ENCODE measurements around the gene KSR2.
"Not testable (repeated sequence)": the region's sequence is repeated elsewhere in the genome, so short reads cannot be mapped to it uniquely, and the experiment has no call there.

The KSR2 gene

GRCh38 chr12:117679776-117680175 lies 289.0 kb downstream of the KSR2 start:
- DNase-seq = no peak

GRCh38 chr12:117674763-117675162 lies 294.0 kb downstream of the KSR2 start:
- DNase-seq = no peak

GRCh38 chr12:117674313-117674712 lies 294.5 kb downstream of the KSR2 start:
- no peak for DNase-seq

DNA sequence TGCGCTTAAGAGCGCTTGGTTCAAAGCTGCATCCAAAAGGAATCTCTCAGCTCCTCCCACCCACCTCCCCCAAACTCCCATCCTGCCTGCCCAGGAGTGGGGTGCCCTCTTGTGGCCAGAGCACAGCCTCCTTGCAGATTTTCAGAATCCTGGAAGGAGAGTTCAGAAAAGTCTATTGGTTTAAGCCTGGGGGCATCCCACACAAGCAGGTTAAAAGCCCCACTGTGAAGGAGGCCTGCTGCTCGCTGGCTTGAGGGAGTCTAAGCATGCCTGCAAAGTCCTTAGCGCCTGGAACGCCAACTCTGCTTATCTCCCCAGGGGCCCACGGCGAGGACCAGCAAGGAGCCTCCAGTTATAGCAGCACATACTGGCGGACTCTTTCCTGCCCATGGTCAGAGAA lies 297.1 kb downstream of the KSR2 start:
- no peak for DNase-seq

GRCh38 chr12:117664169-117664568 lies 304.6 kb downstream of the KSR2 start:
- DNase-seq = no peak

DNA sequence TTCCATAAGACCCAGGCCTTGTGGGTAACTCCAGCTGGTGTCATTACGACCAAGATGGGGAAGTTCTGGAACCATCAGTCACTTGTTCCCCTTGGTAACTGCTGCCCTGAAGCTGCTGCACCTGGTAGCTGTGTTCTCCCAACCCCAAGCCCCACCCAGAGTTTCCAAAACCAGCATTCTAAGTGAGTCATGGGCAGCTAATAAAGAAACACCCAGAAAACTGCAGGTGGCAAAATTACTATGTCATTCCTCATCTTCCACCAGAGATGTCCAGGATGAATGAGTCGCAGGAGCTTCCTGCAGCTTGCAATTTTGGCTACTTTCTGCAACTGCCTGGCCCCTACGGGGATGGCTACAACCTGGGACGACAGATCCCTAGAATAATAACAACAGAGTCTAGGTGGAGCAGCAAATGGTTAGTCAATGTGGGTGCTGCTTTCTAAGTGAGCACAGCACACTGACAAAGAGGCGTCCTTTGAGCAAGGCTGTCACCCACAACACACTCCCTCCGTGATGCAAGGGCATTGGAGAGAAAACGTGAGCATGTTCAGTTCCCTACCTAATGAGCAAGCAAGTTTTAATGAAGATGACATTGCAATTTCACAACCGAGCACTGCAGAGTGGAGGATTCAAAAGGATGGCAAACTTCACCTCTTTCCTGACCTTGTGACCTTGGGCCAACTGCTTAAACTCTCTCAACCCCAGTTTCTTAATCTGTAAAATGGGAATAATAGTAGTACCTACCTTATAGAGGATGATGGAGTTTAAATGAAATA lies 306.0 kb downstream of the KSR2 start:
- DNase-seq = no peak

DNA sequence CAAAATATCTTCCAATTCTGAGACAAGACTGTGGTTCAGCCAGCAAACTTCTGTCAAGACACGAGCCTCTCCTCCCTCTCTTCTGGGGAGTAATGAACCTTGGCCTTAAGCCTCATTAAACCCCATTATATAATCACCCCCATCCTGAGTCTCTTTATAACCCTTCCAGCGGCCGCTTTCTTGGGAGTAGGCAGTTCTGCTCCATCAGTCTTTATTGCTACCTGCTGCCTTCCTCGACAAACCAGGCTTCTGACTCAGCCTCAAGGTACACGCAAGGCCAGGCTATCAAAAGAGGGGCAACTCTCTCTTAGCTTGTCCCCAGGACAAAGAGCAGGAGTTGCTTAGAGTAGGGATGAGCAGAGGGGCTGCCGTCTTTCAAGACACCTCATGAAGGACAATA lies 306.6 kb downstream of the KSR2 start:
- DNase-seq = no peak

DNA sequence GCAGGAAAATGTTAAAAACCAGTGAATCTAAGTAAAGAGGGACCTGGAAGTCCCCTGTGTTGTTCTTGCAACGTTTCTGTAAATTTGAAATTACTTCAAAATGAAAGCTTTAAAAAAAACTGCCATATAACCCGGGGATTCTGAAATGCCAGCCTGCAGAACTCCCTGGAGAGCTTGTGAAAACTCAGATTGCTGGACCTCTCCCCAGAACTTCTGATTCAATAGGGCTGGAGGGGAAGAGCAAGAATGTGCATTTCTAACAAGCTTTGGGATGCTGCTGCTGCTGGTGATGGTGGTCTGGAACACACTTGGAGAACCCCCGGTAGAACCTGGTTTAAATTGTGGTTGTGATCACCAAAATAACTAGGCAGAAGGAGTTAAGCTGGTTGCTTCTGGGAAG lies 307.3 kb downstream of the KSR2 start:
- no peak for DNase-seq

- DNase-seq = no peak
Measured at GRCh38 chr12:117660896-117661295, 307.9 kb downstream of the KSR2 start.

DNA sequence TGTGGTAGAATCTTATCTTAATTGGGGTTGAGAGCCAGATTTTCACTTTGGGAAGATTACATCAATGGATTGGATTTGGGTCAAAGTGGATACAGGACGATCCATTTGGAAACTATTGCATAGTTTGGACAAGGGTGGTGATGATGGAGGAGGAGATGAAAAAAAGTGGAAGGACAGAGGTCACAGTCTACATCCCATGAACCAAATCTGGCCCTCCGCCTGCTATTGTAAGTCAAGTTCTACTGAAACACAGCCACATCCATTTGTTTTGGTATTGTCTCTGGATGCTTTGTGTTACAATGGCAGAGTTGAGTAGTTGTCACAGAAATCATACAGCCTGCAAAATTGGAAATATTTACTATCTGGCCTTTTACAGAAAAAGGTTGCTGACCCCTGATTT lies 310.6 kb downstream of the KSR2 start:
- no peak for DNase-seq

- DNase-seq = no peak
Measured at GRCh38 chr12:117649796-117650195, 319.0 kb downstream of the KSR2 start.

DNA sequence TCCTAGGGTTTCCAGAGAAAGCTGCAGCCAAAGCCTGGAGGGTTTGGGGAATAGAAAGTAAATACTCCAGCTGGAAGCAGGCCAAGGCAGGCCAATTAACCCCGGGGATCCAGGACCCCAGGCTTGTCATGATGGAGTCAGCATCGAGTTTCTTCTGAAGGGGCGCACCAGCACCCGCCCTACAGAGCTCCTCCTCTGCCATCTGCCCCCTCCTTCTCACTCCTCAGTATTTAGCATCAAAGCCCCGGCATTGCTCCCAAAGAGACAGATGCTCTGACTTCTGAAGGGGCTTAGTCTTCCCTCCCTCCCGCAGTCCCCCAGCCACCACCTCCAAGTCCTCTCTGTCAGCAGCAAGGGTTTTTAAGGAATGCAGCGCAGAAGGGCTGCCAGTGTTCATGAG lies 322.3 kb downstream of the KSR2 start:
- no peak for DNase-seq

GRCh38 chr12:117645473-117645872 lies 323.3 kb downstream of the KSR2 start:
- no peak for DNase-seq

DNA sequence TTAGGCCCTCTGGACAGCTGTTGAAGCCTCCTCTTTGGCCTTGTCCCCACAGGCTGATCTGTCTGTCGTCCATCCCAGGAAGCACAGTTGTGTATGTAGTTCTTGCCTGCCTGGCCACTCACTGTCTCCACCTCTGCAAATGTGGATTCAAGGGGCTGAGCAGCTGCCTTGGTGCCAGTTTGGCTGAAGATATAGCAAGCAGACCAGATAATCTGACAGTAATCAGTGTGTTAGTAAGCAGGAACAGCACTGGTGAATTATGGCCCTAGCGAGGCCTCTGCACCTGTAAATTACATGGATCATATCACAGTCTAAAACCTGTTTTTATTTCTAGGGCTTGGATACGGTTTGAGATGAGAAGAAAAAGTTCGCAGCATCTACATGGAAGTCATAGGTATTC lies 324.8 kb downstream of the KSR2 start:
- no peak for DNase-seq

DNA sequence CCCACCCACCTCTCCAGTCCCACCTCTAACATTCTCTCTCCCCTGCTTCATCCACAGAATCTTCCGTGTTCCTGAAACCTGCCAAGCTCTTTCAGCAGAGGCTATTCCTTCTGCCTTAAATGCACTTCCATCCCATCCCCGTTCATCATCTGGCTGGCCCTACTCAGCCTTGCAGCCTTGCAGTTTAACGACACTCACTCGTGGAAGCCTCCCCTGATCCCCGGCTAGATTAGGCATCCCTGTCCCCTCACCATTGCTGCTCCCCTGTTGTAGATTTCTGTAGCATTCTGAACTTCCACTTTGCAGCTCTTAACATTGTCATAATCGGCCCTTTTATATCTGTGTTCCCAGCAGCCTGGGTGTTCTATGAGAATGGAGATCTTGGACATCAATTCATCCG lies 326.9 kb downstream of the KSR2 start:
- no peak for DNase-seq

DNA sequence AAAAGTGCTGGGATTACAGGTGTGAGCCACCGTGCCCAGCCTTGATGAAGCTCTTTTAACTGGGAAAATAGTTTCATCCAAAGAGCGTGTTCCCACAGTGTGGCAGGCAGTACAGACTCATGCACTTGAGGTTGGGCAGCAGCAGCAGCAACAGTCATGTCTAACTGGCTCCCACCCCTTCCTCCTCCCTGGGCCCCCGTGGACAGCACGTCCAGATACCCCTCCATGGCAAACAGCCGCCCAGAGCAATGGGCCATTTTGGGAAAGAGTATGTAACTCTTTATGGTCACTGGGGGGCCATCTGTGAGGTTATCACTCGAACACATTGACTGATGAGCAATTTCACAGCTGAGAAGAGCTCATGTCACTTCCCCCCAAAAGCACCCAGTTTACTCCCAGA lies 328.3 kb downstream of the KSR2 start:
- no peak for DNase-seq

DNA sequence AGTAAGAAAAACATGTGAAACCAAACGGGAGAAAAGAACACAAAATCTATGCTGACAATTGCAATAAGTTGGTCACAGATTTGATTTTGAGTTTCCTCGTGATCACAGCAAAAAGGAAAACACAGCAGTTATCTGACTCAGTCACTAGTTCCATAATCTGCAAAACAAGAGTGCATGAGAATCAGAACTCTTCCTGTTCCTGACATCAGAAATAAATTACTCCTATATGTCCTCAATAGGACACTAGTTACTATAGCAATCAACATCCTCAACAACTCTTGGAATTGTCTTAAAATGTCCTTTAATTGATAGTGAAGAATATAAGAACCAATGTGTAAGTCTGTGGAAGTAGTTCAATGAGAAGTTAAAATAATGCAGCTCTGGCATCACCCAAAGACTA lies 339.3 kb downstream of the KSR2 start:
- no peak for DNase-seq

GRCh38 chr12:117628711-117629110 lies 340.1 kb downstream of the KSR2 start:
- DNase-seq = not testable (repeated sequence)

DNA sequence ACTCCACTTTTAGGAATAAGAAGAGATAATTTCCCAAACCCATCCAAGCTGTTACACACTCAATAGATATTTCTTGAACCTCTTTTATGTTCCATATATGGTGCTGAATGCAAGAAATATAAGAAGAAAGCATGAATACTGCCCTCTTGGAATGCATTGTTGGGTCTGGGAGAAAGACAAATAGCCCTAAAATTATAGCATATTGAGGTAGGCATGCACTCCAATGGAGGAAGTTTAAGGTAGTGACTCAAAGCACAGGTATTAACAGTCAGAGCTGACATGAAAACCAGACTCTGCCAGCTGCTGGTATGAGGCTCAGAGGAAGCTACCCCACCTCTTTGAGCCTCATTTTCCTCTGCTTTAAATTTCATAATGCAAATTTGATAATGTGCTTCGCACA lies 346.0 kb downstream of the KSR2 start:
- DNase-seq = no peak

DNA sequence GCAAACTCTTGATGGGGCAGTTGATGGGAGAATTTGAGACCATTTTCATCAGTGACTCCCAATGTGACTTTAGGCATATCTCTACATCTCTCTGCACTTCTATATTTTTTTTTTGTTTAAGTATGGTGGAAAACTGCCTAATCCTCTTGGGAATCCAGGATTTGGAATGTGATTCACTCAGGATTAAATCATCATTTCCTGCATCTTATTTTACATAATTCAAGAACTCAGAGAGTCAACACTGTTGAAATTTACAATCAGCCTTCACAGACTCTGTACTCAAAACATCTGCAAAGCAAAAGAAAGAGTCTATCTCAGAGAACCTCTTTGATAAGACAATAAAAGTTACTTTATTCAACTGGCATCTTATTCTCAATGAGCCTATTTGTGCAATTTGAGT lies 346.7 kb downstream of the KSR2 start:
- no peak for DNase-seq

DNA sequence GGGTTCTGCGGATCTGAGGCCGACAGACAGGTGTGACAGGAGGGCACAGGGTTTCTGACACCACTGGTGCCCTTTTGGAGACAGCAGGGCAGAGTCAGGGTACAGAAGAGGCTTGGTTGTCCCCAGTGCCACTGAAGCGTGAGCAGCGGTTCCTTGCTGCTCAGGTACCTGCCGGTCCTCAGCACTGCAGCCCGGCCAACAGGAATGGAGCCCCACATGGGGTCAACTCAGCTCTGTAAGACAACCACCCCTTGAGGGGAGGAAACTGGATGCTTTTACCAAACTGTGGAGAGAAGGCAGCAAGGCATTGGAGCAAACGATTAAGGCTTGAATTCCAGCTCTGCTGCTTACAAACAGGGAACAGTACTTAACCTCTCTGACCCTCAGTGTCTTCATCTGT lies 361.0 kb downstream of the KSR2 start:
- DNase-seq = no peak

GRCh38 chr12:117606945-117607344 lies 361.8 kb downstream of the KSR2 start:
- no peak for DNase-seq

DNA sequence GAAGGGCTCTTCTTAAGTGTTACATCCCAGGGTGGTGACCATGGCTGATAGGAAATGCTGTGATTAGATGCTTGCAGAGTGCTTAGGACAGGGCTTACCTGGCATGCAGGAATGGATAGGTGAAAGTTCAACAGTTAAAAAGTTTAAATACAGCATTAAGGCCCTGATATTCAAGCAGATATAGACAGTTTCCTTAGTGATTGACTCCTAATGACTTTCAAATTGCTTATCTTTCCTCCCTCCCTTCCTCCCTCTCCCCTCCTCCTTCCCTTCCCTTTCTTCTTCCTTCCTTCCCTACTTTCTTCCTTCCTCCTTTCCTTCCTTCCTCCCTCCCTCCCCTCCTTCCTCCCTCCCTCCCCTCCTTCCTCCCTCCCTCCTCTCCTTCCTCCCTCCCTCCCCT lies 362.8 kb downstream of the KSR2 start:
- no peak for DNase-seq

GRCh38 chr12:117603316-117604113 lies 365.3 kb downstream of the KSR2 start:
- no peak for DNase-seq

GRCh38 chr12:117599849-117600248 lies 368.9 kb downstream of the KSR2 start:
- no peak for DNase-seq

Measured in CD4-positive, alpha-beta T cell treated with Interleukin-15 for 1 hour (primary cell).